ENCODE measurements around the gene USP20. TPM values are rescaled to one million over a fixed set of nuclear protein-coding genes. Genes with fewer than 3 reads are reported as not detected.

The USP20 gene
- total and polyA plus RNA-seq, 4 donors: 8.2 to 19.8 (median 10.3) TPM

GRCh38 chr9:129923589-129923988 is 88.3 kb downstream of the USP20 start (continued):
- no peak for TF ChIP-seq FOXA1 (IDR thresholded peaks at IDR 0.05)
- no peak for TF ChIP-seq TAF1 (conservative IDR thresholded peaks at IDR 0.05)
- no peak for TF ChIP-seq SP1 (IDR thresholded peaks at IDR 0.05)
- TF ChIP-seq REST (IDR thresholded peaks at IDR 0.05): no peak
- TF ChIP-seq RXRA (IDR thresholded peaks at IDR 0.05): no peak

- Histone ChIP-seq H3K4me3 (ENCODE audit: low read depth in 1 of 3, low read length in 3 of 3) (no peak overlapping the region), H3K9ac (ENCODE audit: low read depth in 1 of 2, low read length in 2 of 2) (no peak overlapping the region), H3K36me3 (ENCODE audit: control insufficient read depth in 4 of 4, insufficient read depth in 3 of 4, low read depth in 1 of 4, low read length in 3 of 4) (peaks cover 0 to 17% (median 5%) of the 10 kb centered on the region in 4 donors), H3K27me3 (ENCODE audit: control insufficient read depth in 4 of 4, insufficient read depth in 4 of 4, low read length in 3 of 4) (no peaks in the 10 kb centered on the region), H3K4me1 (ENCODE audit: control insufficient read depth in 4 of 4, insufficient read depth in 4 of 4, low read length in 3 of 4) (peaks cover 0 to 4% (median 1%) of the 10 kb centered on the region in 4 donors), H3K9me3 (ENCODE audit: control insufficient read depth in 4 of 4, low read length in 3 of 4) (no peaks in the 10 kb centered on the region), H3K27ac (ENCODE audit: low read depth in 1 of 2, low read length in 2 of 2) (no peak overlapping the region)
- TF ChIP-seq REST (IDR thresholded peaks at IDR 0.05) (no peak), EGR1 (IDR thresholded peaks at IDR 0.05; ENCODE audit: low read depth in 2 of 2) (no peak), TAF1 (conservative IDR thresholded peaks at IDR 0.05) (no peak), FOXA2 (IDR thresholded peaks at IDR 0.05) (no peak), GABPA (IDR thresholded peaks at IDR 0.05 in 1 of 2, conservative IDR thresholded peaks at IDR 0.05 in 1 of 2) (no peak), HNF4G (IDR thresholded peaks at IDR 0.05) (no peak), CTCF (IDR thresholded peaks at IDR 0.05; ENCODE audit: low read depth, low read length, missing input control) (no peak), NR2F2 (IDR thresholded peaks at IDR 0.05) (no peak), ZBTB33 (IDR thresholded peaks at IDR 0.05) (no peak), HNF4A (conservative IDR thresholded peaks at IDR 0.05) (no peak), RXRA (IDR thresholded peaks at IDR 0.05) (no peak), JUND (IDR thresholded peaks at IDR 0.05) (no peak), FOXA1 (IDR thresholded peaks at IDR 0.05) (no peak), RAD21 (IDR thresholded peaks at IDR 0.05) (no peak), SP1 (IDR thresholded peaks at IDR 0.05) (no peak), YY1 (IDR thresholded peaks at IDR 0.05) (no peak)
- TF ChIP-seq, protein P1, sequence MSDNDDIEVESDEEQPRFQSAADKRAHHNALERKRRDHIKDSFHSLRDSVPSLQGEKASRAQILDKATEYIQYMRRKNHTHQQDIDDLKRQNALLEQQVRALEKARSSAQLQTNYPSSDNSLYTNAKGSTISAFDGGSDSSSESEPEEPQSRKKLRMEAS (IDR thresholded peaks at IDR 0.05): no peak
- DNase-seq (ENCODE audit: low spot score): no peak
- 96% methylated on average over 9 of the region's 9 CpGs for WGBS
Measured at GRCh38 chr9:129929496-129930125, 94.4 kb downstream of the USP20 start.
